IPS DF 4.7 (cell line): ENCODE measurements around the gene SPRED2.

Experiments
- DNase-seq: peaks from one replicate; pipeline ENCODE4 v3.0.0-alpha.2; 2013; ENCODE audit warnings: low spot score; ENCODE audit errors: extremely low read depth

SPRED2 gene

DNA sequence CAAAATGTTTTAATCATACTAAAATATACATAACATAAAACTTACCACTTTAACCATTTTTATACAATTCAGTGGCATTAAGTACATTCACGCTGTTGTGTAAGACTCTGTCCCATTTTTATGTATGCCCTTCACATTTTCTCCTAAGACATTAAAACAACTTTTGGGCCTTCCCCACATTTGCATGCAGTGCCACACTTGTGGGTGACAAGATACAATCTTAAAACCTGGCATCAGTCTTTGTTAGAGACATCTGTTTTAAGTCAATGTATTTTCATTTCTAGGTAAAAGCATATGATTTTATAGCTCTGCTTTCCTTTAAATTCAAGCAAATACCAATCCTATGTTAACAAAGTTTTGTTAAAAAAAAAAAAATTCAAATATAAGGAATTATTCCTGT, 17.3 kb downstream of the SPRED2 start:
- DNase-seq: no peak

- no peak for DNase-seq
Measured at GRCh38 chr2:65413610-65414009, 18.8 kb downstream of the SPRED2 start.

GRCh38 chr2:65413106-65413505, 19.3 kb downstream of the SPRED2 start:
- no peak for DNase-seq

DNA sequence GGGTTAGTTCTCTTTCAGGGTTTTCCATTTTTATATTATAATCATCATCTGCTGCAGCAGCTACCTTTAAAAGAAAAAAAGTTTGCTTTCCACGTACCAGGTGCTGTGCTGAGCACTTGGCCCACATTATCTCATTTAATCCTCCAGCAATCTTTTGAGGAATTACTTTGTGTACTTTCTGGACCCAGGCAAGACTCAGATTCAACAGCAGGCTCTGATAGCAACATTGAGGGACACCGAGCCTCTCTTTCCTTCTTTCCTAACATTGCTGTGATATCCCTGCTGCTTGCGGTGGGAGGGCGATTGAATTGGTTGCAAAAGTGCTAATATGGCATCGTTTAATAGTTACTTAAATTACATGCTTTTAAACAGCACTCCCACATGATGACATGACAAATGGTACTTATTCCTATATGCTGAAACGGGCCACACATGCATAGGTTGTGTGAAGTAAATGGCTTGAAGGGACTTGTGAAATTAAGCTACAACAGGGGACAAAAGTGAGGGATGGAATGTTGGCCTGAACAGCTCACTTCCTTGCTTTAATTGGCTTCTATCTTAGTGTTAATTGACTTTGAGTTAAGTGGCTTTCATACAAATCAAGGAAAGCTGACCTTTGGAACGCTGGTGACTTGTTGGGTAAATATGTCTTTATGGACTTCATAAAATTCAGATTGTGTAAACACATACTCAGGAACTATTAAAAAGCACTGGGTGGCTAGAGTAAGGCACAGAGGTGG, 21.2 kb downstream of the SPRED2 start:
- no peak for DNase-seq

DNA sequence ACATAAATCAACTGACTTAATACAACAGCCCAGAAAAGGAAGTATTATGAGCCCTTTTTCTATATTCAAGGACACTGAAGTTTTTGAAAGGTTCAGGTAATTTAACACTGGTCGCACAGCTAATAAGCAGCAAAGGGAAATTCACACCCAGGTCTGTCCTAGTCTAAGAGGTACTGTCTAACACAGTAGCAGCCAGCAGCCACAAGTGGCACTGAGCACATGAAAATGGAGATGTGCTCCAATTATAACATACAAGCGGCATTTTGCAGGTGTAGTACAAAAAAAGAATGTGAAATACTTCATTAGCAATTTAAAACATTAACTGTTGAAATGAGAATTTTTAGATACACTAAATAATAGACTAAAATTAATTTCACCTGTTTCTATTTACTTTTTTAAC, 23.4 kb downstream of the SPRED2 start:
- no peak for DNase-seq

DNA sequence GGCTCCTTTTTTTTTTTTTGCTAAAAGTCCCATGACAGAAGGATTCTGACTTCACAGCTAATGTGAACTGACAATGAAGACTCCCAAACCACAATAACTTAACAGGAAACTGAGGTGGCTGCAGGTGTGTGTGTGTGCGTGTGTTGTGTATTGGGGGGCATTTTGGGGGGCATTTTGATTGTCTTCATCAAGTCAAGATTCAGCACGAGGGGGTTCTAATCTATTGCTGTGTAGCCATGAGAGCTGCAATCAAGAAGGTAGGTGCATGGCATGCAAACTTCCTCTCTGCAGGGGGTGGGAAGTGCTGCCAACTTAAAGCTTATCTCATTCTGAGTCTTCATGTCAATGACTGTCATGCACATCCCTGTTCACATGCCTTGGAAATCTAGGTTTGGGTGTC, 25.2 kb downstream of the SPRED2 start:
- no peak for DNase-seq

GRCh38 chr2:65404988-65405697, 27.3 kb downstream of the SPRED2 start:
- DNase-seq: no peak

DNA sequence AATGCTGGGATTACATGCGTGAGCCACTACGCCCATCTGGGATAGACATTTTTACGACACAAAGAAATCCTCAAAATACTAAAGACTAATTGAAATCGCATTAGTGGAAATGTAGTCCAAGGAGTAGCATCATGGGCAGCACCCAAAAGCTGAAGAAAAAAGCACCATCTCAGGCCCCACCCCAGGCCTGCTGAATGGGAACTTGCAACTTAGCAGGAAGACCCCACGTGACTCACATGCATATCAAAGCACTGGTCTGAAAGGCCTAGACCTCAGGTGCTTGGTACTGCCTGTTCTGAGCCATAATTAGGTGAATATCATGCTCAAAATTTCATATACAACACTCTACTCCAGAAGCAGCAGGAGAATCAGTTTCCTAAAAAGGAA, 28.9 kb downstream of the SPRED2 start:
- no peak for DNase-seq

DNA sequence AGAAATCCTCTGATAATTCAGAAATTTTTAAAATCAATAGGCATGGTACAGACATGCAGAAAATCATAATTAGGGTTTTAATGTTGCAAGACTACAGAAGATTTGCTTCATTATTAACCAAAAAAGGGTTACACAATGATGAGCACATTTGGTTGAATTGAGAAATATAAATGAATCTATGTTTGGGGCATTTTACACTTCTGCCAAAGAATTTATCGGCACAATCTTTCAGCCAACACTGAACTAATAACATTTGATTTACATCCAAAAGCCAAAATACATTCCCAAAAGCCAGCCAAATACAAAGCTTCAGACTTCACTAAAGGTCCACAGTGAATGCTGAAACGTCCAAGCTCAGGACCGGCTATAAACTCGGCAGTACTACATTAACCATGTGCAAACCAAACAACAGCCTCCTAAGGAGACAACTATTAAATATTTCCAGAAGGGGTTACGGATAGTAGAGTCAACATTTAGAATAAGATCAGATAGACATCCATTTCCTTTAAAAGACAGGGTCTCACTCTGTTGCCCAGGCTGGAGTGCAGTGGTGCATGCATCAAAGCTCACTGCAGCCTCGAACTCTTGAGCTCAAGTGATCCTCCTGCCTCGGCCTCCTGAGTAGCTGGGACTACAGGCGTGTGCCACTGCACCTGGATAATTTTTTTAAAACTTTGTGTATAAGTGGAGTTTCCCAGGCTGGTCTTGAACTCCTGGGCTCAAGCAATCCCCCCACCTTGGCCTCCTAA, 29.4 kb downstream of the SPRED2 start:
- DNase-seq: no peak

DNA sequence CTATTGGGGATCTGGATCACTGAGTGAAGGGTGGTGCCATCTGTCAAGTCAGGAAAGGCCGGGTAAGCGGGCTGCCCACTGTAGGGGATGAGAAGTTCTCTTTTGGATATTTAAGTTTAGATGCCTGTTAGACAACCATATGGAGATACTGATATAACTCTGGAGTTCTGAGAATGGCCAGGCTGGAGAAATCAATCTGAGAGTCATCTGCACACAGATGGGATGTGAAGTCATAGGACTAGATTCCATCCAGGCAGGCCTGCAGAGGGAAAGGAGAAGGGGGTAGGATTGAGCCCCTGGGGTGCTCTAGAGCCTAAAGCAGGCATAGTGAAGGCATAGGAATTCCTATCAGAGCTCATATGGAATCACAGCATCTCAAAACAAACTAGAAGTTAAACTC, 30.1 kb downstream of the SPRED2 start:
- DNase-seq: no peak

DNA sequence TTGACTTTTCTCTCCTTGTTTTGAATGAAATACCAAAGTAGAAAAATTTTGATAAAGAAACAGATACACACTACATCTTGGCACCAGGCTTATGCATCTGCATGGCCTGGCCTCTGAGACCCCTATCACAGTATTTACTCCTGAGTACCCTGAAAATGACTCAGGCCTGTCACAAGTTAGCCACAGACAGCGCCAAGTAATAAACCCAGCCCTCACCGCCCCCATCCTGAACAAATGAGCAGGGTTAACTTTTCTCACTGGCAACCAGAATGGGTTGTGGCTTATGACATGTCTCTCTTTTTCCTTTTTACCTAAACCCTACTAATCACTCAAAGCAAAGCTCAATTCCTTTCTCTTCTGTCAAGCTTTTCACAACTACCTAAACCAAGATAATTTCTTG, 35.3 kb downstream of the SPRED2 start:
- no peak for DNase-seq

- DNase-seq: no peak
Measured at GRCh38 chr2:65396348-65397026, 35.9 kb downstream of the SPRED2 start.

DNA sequence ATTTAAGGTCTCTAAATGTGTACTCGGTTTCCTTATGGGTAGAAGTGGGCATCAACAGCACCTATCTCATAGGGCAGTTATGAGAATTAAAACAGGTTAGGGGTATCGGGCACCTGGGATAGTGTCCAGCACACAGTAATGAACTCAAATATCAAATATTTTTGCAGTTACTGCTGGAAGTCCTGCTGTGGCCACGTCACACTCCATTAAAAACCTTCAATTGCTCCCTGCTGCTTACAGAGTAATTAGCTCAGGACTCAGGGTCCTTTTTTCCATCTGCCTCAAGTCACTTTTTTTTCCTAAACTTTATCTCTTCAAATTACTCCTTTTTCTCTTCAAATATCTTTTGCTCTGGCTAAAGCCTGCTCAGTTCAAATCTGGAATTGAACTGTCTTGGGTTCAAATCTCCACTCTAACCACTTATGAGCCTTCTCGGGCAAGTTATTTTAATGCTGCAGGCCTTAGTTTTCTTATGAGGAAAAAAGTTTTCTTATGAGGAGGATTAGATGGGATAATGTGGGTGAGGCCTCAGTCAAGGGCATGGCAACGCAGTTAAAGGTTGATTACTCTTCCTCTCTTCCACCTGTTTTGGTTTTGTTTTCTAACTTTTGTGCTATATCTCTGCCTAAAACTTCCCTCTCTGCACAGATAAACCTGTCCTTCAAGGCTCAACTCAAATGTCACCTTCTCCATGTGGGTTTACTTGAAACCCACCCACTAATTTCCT, 36.6 kb downstream of the SPRED2 start:
- DNase-seq: no peak

DNA sequence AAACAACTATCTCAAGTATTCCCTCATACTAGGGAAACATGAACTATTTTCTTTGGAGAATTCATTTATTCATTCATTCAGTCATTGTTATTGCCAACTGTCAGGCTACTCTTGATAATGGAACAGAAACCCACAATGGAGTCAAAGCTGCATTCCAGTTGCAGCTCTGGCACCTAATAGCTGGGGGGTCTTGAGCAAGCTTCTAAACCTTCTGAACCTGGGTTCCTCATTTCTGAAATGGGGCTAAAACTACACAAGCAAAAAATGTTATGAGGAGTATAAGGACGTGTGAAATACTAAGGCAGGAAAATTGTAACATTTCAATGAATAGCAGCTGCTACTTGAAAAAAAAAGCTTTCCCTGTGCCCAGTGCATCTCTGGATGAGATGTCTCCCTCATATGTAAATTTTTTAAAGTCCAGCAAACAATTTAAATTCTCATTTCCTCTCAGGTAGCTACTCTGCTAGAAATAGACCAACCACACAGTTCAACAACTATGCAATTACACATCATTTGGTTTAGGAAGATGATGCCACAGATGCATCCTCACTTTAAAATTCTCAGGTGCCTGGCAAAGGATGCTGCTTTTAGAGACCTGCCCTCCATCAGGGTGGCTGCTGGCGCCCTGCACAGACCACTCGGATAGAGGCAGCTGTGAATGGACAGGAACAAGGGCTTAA, 38.5 kb downstream of the SPRED2 start:
- DNase-seq: no peak

- DNase-seq: no peak
Measured at GRCh38 chr2:65393046-65393445, 39.4 kb downstream of the SPRED2 start.

- DNase-seq: no peak
Measured at GRCh38 chr2:65392609-65393008, 39.8 kb downstream of the SPRED2 start.

- DNase-seq: no peak
Measured at GRCh38 chr2:65390134-65390533, 42.3 kb downstream of the SPRED2 start.

- no peak for DNase-seq
Measured at GRCh38 chr2:65389476-65389875, 42.9 kb downstream of the SPRED2 start.

- DNase-seq: no peak
Measured at GRCh38 chr2:65388596-65389390, 43.6 kb downstream of the SPRED2 start.

GRCh38 chr2:65388051-65388531, 44.3 kb downstream of the SPRED2 start:
- no peak for DNase-seq
